GM08714 (cell line): ENCODE measurements around the gene ENC1.

ENCODE experiments used
- H3K4me3 ChIP-seq: fragments of 200-500 bp; sonication (Bioruptor generic); 2 replicates; pipeline ENCODE4 v1.5.1; 2014; ENCODE audit warnings: mild to moderate bottlenecking, low read length, inconsistent platforms
- ZNF274 ChIP-seq: IDR thresholded peaks from 2 replicates; pipeline ENCODE4 v1.6.1; 2012; ENCODE audit warnings: mild to moderate bottlenecking, low read depth, low read length

ENC1 gene

GRCh38 chr5:74589204-74590056, 51.1 kb downstream of the ENC1 start:
- H3K4me3 ChIP-seq = no peak overlapping the region
- no peak for TF ChIP-seq ZNF274

GRCh38 chr5:74588415-74588814, 52.1 kb downstream of the ENC1 start:
- no peak for TF ChIP-seq ZNF274
- no peak overlapping the region for H3K4me3 ChIP-seq

GRCh38 chr5:74587890-74588289, 52.6 kb downstream of the ENC1 start:
- TF ChIP-seq ZNF274 = no peak
- H3K4me3 ChIP-seq = no peak overlapping the region

GRCh38 chr5:74587300-74587699, 53.2 kb downstream of the ENC1 start:
- H3K4me3 ChIP-seq = no peak overlapping the region
- no peak for TF ChIP-seq ZNF274

GRCh38 chr5:74586856-74587255, 53.7 kb downstream of the ENC1 start:
- TF ChIP-seq ZNF274 = no peak
- H3K4me3 ChIP-seq = no peak overlapping the region

- no peak overlapping the region for H3K4me3 ChIP-seq
- no peak for TF ChIP-seq ZNF274
Measured at GRCh38 chr5:74582853-74583252, 57.7 kb downstream of the ENC1 start.

GRCh38 chr5:74581988-74582365, 58.6 kb downstream of the ENC1 start:
- TF ChIP-seq ZNF274 = no peak
- H3K4me3 ChIP-seq = no peak overlapping the region

GRCh38 chr5:74580729-74581109, 59.8 kb downstream of the ENC1 start:
- no peak for TF ChIP-seq ZNF274
- H3K4me3 ChIP-seq = no peak overlapping the region

- H3K4me3 ChIP-seq = no peak overlapping the region; the same call in 1 of the 2 replicates
- no peak for TF ChIP-seq ZNF274
Measured at GRCh38 chr5:74579215-74579614, 61.3 kb downstream of the ENC1 start.

GRCh38 chr5:74578356-74579044, 62.0 kb downstream of the ENC1 start:
- no peak overlapping the region for H3K4me3 ChIP-seq
- TF ChIP-seq ZNF274 = no peak
